ENCODE results near the gene SLC30A4. TPM values are rescaled to one million over a fixed set of nuclear protein-coding genes. Genes with fewer than 3 reads are reported as not detected.
"Not testable (repeated sequence)": the region's sequence is repeated elsewhere in the genome, so short reads cannot be mapped to it uniquely, and the experiment has no call there.

The SLC30A4 gene
- 1 to 10 TPM; 4.6 to 7.7 (median 6.7) TPM for polyA plus RNA-seq (ENCODE audit: insufficient read depth in 1 of 5, insufficient read length in 5 of 5, low replicate concordance in 1 of 5)
- long read RNA-seq, donor 1, partial matches to known transcripts, result 0 of 1 reads
- long read RNA-seq, donor 1, other reads (novel, unspliced or antisense), result 0 of 1 reads
- long read RNA-seq, donor 2, full-length matches to known transcripts, result 2 of 2 reads
- long read RNA-seq, donor 2, partial matches to known transcripts, result 0 of 2 reads
- long read RNA-seq, donor 2, other reads (novel, unspliced or antisense), result 0 of 2 reads
- long read RNA-seq, donor 3, result 0 reads
- long read RNA-seq, donor 4, result 0 reads
- long read RNA-seq, donor 5, full-length matches to known transcripts, result 3 of 3 reads
- long read RNA-seq, donor 5, partial matches to known transcripts, result 0 of 3 reads
- long read RNA-seq, donor 5, other reads (novel, unspliced or antisense), result 0 of 3 reads
- long read RNA-seq, donor 6, partial matches to known transcripts, result 30 of 51 reads
- long read RNA-seq, donor 6, other reads (novel, unspliced or antisense), result 21 of 51 reads
- long read RNA-seq, donor 7, result 0 reads
- long read RNA-seq, donor 8, result 0 reads

- DNase-seq, result peak; percentile 69 to 74
Observed at GRCh38 chr15:45522328-45523165, at the start of gene SLC30A4. Gene SLC30A4 (minus strand): TSS chr15:45522755. CDS start chr15:45522354, 401 bp downstream.

- no peak for DNase-seq
Observed at GRCh38 chr15:45555934-45556608, 33.5 kb upstream of the SLC30A4 start.

- no peak for DNase-seq
Observed at GRCh38 chr15:45551676-45552075, 29.1 kb upstream of the SLC30A4 start.

GRCh38 chr15:45550436-45550835, 27.9 kb upstream of the SLC30A4 start:
- no peak for DNase-seq

- DNase-seq, result no peak
Observed at GRCh38 chr15:45549541-45550220, 27.1 kb upstream of the SLC30A4 start.

GRCh38 chr15:45548753-45549520, 26.4 kb upstream of the SLC30A4 start:
- no peak for DNase-seq

GRCh38 chr15:45546789-45547188, 24.2 kb upstream of the SLC30A4 start:
- no peak for DNase-seq

- no peak for DNase-seq
Observed at GRCh38 chr15:45544266-45545023, 21.9 kb upstream of the SLC30A4 start.

GRCh38 chr15:45543051-45543450, 20.5 kb upstream of the SLC30A4 start:
- no peak for DNase-seq

- DNase-seq, result no peak
Observed at GRCh38 chr15:45540531-45540930, 18.0 kb upstream of the SLC30A4 start.

- no peak for DNase-seq
Observed at GRCh38 chr15:45539680-45540079, 17.1 kb upstream of the SLC30A4 start.

GRCh38 chr15:45536934-45537333, 14.4 kb upstream of the SLC30A4 start:
- DNase-seq, result no peak

GRCh38 chr15:45535486-45536042, 13.0 kb upstream of the SLC30A4 start:
- peak in 1 of 2 donors; percentile 11 for DNase-seq

- DNase-seq, result no peak
Observed at GRCh38 chr15:45534821-45535220, 12.3 kb upstream of the SLC30A4 start.

- DNase-seq, result not testable (repeated sequence)
Observed at GRCh38 chr15:45532892-45533291, 10.3 kb upstream of the SLC30A4 start.

- DNase-seq, result no peak
Observed at GRCh38 chr15:45529613-45530012, 7.1 kb upstream of the SLC30A4 start.

GRCh38 chr15:45527086-45527485, 4.5 kb upstream of the SLC30A4 start:
- no peak for DNase-seq

GRCh38 chr15:45523166-45523460, 558 bp upstream of the SLC30A4 start:
- no peak for DNase-seq

- DNase-seq, result peak in 1 of 2 donors; percentile 12
Observed at GRCh38 chr15:45521596-45522327, 793 bp downstream of the SLC30A4 start.

Data from right lung (tissue), 10 donors.